HG02981 (cell line): ENCODE results near the gene TMEM82.

Experiments
- ATAC-seq: cut with Tn5 transposase; IDR thresholded peaks from one replicate; pipeline ENCODE4 v1.9.1; 2021; ENCODE audit warnings: mild to moderate bottlenecking, moderate library complexity; ENCODE audit not compliant: unreplicated experiment

Gene TMEM82

DNA sequence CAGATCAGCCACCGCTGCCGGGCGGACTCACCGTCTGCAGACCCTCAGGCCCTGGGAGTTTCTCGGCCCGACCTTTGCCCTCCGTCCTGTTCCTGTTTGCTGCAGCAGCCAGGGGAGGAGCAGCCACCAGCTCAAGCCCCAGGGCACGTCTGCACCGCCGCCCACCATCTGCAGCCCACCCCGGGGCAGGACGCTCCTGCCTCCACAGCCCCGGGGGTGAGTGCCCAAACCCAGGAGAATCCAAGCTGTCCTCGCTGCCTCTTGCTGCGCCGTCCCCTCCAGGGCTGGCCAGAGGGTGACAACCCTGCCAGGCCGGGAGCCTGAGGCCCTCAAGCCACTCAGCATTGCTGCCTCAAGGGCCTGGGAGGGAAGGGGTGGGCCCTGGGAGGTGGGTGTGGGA is 7.4 kb upstream of the TMEM82 start:
- no peak for ATAC-seq

DNA sequence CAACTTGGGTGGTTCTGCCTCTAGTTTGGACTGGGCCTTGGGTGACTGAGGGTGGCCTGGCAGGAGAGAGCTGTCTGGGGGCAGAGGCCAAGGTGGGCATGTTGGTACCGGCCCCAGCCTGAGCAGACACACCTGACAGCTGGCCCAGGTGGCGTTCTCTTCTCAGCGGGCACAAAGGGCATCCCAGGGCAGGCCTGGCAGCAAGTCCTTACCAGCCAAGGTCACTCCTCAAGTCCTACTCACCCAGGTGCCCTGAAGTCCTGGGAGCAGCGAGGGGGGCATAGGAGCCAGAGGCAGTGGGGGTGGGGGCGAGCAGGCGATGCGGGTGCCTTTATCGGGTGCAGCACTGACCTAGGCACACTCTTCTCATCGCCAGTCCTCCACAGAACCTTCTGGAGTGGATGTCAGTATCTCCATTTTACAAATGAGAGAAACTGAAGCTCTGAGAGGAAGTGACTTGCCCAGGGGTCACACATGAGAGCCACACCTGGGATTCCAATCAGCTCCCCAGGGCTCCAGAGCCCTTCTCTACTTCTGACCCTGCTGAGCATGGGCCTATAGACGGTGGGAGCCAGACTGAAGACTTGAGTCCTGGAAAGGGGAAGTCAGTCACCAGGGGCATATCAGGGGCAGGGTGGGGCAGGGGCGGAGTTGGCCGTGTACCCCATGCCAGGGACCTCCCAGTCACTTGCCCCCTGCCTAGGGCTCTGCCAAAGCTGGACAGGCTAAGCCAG is 6.8 kb upstream of the TMEM82 start:
- no peak for ATAC-seq

DNA sequence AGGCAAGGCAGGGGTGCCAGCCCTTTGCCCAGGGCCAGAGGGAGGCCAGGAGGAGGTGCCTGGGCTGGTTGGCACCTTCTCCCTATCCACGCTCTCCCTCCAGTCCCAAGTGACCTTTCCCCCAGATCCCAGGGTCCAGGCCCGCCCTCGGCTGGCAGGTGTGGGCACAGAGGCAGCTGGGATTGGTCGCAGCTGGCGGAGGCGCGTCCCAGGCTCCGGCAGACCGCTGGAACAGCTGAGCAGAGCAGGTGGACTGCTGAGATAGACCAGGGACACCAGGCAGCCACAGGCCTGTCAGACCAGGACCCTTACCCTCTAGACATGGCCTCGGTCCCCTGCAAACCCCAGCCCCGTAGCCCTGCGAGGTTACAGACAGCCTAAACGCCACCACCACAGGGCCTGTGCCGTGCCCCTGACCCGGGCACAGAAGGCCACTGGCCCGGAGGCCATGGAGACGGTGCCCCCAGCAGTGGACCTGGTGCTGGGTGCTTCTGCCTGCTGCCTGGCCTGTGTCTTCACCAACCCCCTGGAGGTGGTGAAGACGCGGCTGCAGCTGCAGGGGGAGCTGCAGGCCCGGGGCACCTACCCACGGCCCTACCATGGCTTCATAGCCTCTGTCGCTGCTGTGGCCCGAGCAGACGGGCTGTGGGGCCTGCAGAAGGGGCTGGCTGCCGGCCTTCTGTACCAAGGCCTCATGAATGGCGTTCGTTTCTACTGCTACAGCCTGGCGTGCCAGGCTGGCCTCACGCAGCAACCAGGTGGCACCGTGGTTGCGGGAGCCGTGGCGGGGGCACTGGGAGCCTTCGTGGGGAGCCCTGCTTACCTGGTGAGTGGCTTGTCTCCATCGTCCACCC is 6.0 kb upstream of the TMEM82 start, which contains the start of gene SLC25A34:
TSS of gene SLC25A34 (plus strand) at position 221 of the 854 bp plus-strand sequence. CDS start at position 449, 228 bp downstream.
- no peak for ATAC-seq

DNA sequence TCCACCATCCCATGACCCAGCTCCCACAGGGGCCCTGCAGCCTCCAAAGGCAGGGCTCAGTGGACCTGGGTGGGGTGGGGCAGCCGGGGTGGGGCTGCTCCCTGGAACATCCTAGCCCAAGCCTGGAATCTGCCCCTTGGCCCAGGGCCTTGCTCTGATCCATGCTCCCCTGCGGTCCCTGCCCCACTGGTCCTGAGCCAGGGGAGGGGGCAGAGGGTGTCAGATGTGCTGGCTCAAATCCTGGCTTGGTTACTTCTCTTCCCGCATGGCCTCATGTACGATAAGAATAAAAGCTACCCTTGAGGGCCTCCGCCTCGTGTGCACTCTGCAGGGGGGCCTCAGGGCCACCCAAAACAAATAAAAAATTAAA is 5.4 kb upstream of the TMEM82 start:
- no peak for ATAC-seq

DNA sequence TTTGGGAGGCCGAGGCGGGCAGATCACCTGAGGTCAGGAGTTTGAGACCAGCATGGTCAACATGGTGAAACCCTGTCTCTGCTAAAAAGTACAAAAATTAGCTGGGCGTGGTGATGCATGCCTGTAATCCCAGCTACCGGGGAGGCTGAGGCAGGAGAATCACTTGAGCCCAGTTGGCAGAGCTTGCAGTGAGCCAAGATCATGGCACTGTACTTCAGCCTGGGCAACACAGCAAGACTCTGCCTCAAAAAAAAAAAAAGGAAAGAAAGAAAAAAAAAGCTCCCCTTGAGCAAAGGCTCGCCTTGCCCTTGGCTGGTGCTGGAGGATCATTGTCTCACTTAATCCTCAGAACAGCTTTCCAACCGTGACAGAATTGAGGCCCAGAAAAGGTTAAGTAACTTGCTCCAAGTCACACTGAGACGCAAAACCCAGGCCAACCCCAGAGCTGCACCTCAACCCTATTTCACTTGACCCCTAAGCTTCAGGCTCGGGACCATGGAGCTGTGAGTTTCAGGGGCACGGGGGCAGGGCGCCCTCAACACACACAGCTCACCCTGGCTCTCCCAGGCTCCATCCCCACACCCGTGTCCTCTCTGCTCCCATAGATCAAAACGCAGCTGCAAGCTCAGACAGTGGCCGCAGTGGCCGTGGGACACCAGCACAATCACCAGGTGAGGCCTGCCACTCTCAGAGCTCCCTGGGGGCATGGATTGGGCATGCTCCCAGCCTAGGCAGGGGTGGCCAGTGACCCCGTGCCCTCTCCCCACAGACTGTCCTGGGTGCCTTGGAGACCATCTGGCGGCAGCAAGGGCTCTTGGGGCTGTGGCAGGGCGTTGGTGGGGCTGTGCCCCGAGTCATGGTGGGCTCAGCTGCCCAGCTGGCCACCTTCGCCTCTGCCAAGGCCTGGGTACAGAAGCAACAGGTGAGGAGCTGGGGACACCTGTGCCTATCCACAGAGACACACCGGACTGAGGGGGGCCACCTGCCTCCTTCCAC is 4.7 kb upstream of the TMEM82 start:
- no peak for ATAC-seq

DNA sequence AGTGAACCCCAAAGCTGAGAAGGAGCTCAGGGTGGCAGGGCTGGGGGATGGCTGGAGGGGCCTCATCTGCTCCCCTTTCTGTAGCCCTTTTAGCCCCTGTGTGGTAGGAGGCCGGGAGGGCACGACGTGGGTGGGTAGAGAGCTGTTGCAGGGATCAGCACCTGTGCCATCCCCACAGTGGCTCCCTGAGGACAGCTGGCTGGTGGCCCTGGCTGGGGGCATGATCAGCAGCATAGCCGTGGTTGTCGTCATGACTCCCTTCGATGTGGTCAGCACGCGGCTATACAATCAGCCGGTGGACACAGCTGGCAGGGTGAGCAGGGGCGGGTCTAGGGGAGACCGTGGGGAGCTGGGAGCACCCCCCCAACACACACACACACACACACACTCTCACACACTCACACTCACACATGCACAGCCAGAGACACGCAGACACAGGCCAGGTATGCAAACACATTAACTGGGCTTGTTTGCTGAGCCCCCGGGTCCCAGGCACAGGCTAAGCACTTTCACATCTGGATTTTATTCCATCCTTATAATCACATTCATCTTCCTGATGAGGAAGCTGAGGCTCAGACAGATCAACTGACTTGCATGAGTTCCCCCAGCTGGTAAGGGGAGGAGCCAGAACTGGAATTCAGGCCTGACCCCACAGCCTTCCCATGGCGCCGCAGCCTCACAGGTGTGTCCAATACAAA is 3.7 kb upstream of the TMEM82 start:
- no peak for ATAC-seq

DNA sequence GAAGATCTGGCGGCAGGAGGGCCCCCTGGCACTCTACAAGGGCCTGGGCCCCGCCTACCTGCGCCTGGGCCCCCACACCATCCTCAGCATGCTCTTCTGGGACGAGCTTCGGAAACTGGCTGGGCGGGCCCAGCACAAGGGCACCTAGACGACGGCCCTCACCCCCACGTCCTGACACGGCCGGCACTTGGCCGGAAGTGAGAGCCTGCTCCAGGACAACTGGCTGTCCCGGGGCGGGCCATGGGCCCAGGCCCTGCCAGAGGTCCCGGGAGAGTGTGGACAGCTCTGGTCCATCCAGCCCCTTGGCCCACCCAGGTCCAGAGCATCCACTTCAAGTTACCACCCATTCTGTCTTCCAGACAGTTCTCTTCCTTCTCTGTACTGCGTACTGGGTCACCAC is 3.0 kb upstream of the TMEM82 start:
- no peak for ATAC-seq

DNA sequence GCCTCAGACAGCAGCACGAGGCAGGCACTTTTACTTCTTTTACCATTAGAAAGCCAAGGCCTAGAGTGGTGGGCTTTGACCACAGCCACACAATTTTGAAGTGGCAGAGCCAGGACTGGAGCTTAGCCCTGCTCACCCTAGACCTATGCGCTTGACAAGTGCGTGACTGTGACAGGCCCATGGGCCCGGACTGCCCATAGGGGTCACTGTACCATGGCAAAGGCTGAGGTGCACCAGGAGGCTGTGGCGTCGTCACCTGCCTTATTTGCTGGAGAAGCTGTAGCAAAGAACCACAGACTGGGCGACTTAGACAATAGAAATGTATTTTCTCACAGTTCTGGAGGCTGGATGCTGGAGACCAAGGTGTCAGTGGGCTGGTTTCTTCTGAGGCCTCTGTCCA is 2.6 kb upstream of the TMEM82 start:
- no peak for ATAC-seq

DNA sequence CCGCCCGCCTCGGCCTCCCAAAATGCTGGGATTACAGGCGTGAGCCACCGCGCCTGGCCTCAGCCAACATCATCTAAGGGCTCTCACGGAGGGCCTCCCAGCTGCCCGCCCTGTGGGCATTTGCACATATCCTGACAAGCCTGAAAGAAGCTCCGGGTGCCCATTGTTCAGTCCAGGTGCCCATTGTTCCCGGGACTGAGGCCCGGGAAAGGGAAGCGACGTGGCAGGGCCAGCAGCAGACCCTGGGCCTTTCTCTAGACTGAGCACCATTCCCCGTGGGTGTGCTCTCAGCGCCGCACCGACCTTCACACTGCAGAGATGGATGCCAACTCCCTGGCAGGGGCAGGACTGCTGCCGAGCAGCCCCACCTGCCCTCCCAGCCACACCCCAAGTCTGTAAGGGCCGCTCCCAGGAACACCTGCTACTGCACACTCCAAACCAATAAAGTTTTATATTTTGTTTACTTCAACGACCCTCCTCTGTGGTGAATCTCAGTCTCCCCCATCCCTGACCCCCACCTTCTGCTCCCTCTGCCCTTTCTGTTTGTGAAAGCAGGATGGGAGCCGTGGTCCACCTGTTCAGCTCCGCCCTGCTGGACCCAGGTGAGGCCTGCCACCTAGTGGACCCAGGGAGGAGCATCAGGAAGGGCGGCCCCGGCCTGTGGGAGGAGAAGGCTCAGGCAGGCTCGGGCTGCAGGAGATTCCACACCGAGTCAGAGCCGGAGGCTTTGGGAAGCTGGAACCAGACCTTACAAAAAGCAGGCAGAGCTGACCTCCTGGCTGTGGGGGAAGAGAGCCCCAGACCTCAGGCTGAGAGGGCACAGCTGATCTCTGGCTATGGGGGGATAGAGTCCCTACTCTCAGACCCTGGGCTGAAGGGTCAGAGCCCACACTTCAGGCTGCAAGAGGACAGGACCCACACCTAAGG is 1.1 kb upstream of the TMEM82 start:
- no peak for ATAC-seq

DNA sequence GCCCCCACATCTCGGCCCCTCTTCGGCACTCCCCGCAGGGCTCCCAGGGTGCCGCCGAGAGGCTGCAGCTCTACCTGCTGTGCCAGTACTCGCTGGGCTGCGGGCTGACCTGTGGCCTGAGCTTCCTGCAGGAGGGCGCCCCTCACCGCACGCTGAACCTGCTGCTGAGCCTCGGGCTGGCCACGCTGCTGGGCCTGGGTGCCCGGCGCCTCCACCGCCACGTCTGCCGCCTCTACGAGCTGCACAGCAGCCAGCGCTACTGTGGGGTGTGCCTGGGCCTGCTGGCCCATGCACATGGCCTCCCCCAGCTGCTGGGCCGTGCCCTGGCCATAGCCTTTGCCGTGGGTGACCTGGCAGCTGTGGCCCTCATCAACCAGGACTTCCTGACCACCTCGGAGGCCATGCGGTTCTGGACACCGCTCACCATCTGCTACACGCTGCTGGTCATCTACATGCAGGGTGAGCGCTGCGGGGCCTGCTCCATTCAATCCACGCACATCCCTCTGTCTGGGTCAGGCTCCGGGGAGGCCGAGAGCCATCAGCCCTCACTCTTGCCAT is 1.9 kb downstream of the TMEM82 start:
- ATAC-seq = no peak

DNA sequence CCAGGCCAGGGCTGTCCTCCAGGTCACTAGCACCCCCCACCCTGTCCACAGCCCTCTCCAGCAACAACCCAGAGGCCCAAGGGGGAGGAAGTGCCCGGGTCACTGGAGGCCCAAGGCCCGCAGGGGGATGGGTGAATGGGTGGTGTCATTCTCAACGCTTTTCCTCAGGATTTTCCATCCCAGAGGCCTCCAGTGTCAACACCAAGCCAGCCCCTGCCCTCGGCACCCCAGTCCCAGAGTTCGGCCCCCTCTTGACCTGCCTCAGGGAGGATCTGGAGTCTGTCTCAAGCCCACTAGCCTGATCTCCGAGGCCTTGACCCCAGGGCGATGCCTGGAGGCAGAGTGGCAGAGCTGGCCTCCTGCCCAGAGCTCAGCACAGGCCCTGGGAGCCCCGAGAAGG is 5.1 kb downstream of the TMEM82 start:
- ATAC-seq = no peak

DNA sequence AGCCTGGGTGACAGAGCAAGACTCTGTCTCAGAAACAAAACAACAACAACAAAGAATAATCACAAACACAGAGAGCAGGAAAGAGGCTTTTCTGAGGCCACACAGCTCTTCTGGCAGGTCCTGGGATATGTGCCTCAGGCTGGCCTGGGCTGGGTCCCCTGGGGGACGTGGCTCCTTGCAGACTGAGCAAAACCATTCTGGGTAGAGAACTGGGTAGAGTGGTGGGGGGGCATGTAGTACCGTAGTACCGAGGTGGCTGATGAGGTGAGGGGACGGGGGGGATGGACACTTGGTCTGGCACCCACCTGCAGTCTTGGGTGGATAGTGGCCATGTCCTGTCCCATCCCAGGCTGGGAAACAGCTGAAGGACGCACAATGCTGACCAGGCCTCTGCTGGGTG is 6.0 kb downstream of the TMEM82 start:
- no peak for ATAC-seq

DNA sequence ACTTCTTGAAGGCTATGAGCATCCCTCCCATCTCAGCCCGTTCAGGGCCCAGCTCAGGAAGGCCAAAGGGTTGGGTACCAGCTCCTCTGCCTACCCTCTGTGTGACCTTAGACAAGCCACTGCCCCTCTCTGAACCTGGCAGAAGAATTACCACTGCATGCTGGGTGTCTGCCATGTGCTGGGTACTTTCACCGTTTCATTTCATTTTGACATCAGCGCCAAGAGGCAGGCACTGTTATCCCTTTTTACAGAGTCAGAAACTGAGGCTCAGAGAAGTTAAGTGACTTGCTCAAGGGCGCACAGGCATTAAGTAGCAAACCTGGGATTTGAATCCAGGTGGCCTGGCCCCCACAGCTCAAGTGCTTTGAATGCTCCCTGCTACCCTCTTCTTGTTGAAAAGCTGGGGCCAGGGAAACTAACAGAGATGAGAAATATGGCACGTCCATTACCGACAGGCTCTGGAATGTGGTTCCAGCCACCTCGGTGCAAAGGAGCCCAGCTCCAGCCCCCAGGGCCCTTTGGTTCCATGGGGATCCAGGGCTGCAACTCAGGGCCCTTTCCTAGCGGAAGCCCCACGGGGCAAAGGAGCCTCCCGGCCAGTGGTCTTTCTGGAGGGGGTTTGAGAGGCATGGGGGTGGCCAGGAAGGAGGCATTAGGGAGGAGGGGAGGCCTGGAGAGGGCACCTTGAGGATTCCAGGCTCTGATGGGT is 6.5 kb downstream of the TMEM82 start:
- no peak for ATAC-seq

DNA sequence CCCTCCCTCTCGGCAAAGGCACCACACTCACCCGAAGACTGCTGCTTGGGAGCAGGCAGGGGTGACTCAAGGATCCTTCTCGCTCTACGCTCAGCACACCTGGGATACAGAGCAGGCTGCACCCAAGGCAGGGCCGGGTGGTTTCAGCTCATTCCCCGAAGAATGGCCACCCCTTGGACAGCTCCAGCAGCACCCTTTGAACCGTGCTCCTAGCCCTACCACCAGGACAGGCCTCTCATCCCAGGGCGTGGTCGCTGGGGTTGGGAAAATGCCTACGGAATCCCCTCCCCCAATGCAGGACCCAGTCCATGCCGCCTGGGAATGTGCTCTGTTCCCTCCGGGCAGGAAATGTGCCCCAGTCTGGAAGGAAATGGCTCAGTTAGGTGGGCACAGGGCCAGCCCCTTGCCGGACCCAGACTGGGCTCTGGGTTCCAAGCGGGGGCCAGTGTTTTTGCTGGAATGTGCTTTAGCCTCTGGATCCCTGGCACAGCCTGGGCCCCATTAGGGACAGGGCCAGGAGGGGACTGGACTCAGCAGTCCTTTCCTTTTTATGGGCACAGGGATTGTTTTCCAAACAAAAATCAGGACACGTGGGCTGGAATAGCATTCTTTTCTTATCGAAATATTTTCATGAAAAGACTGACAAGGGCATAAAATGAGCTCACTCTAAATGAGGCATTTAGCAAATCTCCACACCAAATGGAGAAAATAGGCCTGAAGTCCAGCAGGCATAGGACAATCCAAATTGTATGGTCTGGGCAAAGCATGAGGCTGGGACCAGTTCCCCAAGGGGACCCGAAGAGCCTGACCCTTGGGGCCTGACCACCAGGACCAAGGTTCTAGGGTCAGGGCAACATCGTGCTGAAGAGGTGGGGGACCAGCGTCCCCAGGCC is 7.3 kb downstream of the TMEM82 start:
- ATAC-seq = no peak

DNA sequence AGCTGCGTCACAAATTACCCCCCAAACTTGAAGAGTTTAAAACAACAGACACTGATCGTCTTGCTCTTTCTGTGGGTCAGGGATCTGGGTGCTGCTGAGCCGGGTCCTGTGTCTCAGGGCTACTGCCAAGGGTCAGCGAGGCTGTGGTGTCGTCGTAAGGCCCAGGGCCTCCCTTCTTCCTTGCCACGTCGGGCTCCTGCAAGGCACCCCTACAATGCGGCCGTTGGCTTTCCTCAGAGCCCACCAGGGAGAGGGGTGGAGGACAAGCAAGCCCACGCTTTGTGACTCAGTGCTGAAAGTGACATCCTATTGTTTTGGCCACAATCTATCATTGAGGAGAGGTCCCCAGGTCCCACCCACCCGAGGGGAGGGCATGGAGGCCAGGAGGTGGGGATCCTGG is 8.6 kb downstream of the TMEM82 start:
- ATAC-seq = no peak

DNA sequence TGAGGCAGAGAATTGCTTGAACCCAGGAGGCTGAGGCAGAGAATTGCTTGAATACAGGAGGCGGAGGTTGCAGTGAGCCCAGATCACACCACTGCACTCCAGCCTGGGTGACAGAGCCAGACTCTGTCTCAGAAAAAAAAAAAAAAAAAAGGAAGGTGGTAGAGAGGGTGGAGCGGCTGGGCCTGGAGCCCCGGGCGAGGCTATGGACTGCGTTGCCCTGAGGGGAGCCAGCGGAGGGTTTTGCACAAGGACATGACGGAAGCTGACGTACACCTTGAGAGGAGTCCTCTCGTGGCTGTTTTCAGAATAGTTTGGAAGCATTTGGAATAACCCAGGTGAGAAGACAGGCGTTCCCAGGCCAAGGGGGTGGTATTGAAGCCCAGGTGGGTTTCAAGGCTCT is 9.4 kb downstream of the TMEM82 start:
- ATAC-seq = no peak

DNA sequence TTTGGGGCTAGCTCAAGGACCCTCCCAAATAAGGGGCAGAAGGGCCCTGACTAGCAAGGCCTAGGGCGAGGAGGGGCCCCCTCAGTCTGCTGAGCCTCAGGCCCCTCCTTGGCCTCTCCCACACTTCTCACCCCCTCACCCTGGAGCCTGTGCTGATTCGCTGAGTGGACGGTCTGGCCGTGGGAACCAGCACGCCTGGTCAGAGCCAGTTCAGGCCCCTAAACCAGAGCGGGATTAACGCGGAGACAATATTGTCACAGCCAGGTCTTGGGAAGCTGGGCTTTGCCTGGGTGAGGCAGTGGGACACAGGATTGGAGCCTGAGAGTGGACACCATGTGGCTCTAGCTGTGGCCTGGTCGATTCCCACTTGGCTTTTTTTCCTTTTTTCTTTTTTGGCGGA is 11.5 kb downstream of the TMEM82 start:
- ATAC-seq = no peak
